Osteocyte (in vitro differentiated cells): Measurements from ENCODE around the gene PPIL6. TPM values are rescaled to one million over a fixed set of nuclear protein-coding genes. Genes with fewer than 3 reads are reported as not detected.

Experiments
- DNase-seq: peaks from one replicate; pipeline ENCODE4 v3.0.0; 2021; ENCODE audit warnings: mixed read lengths; ENCODE audit not compliant: unreplicated experiment; ENCODE audit errors: extremely low spot score
- H3K27ac Mint-ChIP-seq: one replicate; pipeline ENCODE4 v1.8.0; 2021; ENCODE audit warnings: mild to moderate bottlenecking, mixed read lengths; ENCODE audit not compliant: unreplicated experiment
- H3K27me3 Mint-ChIP-seq: one replicate; pipeline ENCODE4 v1.8.0; 2021; ENCODE audit warnings: mixed read lengths; ENCODE audit not compliant: unreplicated experiment
- H3K36me3 Mint-ChIP-seq: one replicate; pipeline ENCODE4 v1.8.0; 2021; ENCODE audit warnings: mixed read lengths; ENCODE audit not compliant: unreplicated experiment
- H3K4me1 Mint-ChIP-seq: one replicate; pipeline ENCODE4 v1.8.0; 2021; ENCODE audit warnings: mixed read lengths; ENCODE audit not compliant: unreplicated experiment
- H3K4me3 Mint-ChIP-seq: one replicate; pipeline ENCODE4 v1.8.0; 2021; ENCODE audit warnings: mild to moderate bottlenecking, moderate library complexity, mixed read lengths; ENCODE audit not compliant: unreplicated experiment
- H3K9me3 Mint-ChIP-seq: one replicate; pipeline ENCODE4 v1.8.0; 2021; ENCODE audit warnings: mixed read lengths; ENCODE audit not compliant: unreplicated experiment
- total RNA-seq: library from RNA; stranded (reverse); gene quantifications from 2 replicates; pipeline ENCODE4 v1.2.1, GENCODE V29; 2021
- TF ChIP-seq, protein P1 (sequence below): fragments of 200-600 bp; sonication (generic); IDR thresholded peaks from 2 replicates; pipeline ENCODE4 v1.5.0; 2021; ENCODE audit warnings: antibody characterized with exemption, mild to moderate bottlenecking, moderate library complexity

PPIL6 gene
- total RNA-seq, 1 donor from 2014 or later, result 1.9 TPM

DNA sequence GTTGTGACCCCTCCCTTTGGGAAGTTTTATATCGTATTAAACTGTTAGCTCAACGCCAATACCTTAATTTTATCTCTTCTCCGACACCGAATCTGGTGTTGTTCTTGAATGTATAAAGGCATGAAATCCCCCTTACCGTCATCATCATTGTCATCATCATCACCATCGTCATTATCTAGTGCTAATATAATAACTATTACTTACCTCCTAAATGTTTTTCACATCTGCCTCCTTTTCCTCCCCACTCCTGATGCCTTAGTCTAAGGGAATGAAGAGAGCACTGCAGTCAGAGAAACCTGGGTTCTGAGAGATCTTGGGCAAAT lies 43.3 kb upstream of the PPIL6 start:
- Mint-ChIP-seq H3K9me3 (no peaks in the 10 kb centered on the region), H3K4me3 (peak overlapping the region; percentile 62), H3K36me3 (peaks cover 19% of the 10 kb centered on the region), H3K27ac (peak overlapping the region; percentile 5), H3K27me3 (peaks cover 17% of the 10 kb centered on the region), H3K4me1 (peaks cover 28% of the 10 kb centered on the region)
- TF ChIP-seq, protein P1, sequence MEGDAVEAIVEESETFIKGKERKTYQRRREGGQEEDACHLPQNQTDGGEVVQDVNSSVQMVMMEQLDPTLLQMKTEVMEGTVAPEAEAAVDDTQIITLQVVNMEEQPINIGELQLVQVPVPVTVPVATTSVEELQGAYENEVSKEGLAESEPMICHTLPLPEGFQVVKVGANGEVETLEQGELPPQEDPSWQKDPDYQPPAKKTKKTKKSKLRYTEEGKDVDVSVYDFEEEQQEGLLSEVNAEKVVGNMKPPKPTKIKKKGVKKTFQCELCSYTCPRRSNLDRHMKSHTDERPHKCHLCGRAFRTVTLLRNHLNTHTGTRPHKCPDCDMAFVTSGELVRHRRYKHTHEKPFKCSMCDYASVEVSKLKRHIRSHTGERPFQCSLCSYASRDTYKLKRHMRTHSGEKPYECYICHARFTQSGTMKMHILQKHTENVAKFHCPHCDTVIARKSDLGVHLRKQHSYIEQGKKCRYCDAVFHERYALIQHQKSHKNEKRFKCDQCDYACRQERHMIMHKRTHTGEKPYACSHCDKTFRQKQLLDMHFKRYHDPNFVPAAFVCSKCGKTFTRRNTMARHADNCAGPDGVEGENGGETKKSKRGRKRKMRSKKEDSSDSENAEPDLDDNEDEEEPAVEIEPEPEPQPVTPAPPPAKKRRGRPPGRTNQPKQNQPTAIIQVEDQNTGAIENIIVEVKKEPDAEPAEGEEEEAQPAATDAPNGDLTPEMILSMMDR, result no peak
- DNase-seq, result no peak

DNA sequence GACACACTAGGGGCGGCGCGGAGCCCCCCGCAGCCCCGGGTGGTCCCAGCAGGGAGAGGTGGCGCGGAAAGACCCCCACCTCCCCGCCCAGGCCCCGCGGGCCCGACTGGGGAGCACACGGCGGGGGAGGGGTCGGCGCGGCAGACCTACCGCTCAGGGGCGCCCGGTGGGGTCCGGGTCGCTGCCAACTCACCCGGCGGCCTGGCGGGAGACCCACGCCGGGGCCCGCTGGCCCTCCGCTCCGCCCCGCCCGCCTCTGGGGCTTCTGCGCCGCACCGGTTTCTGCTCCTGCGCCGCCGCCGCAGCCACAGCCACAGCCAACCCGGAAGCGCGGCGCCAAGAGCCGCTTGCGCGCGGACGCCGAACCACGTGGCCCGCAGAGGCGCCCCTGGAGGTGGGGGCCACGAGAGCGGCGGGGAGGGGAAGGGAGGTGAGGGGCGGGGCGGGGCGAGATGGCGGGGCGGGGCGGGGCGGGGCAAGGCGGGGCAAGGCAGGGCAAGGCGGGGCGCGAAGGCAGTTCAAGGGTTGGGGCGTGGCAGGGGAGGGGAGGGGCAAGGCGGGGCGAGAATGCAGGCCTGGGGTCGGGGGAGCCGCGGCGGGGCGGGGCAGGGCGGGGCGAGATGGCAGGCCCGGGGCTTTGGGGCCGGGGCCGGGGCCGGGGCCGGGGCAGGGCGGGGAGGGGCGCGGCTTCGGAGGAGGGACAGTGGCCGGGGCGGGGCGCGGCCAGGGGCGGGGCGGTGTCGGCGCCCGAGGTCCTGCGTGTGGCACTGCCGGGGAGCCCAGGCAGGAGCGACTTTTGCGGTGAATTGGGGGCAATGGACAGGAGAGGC lies 42.7 kb upstream of the PPIL6 start, which contains the start of gene ZBTB24:
Gene ZBTB24 (minus strand): TSS at position 315 of the 830 bp plus-strand sequence. CDS start 1,193 bp downstream, outside the sequence.
- Mint-ChIP-seq H3K27ac (peak within 1 kb of the TSS; percentile 39), H3K4me1 (peaks cover 34% of the 10 kb centered on the region), H3K9me3 (no peaks in the 10 kb centered on the region), H3K27me3 (peaks cover 14% of the 10 kb centered on the region), H3K4me3 (peak within 1 kb of the TSS; percentile 86), H3K36me3 (peaks cover 21% of the 10 kb centered on the region)
- TF ChIP-seq, protein P1, result no peak
- peak; percentile 95 for DNase-seq

DNA sequence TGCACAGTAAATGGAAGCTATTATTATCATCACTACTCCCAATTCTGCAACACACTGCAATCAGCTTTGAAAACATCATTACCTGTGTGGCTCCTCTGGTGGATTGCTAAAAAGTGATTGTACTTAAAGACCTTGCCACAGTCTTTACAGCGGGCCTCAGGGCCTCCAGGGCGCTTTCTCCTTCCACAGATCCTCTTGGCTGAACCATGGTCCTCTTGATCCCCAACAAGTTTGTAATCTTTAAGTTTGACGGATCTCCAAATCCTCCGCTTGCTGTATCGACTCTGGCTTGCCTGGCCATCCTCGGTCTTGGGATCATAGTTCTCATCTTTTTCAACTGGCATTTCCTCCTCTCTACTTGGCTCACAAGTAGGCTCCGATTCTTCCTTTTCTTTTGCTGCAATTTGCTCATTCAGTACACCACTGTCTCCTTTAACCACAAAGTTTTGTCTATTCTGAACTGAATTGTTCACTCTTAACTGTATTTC lies 40.6 kb upstream of the PPIL6 start:
- peaks cover 25% of the 10 kb centered on the region for H3K36me3 Mint-ChIP-seq
- peaks cover 39% of the 10 kb centered on the region for H3K4me1 Mint-ChIP-seq
- no peak overlapping the region for H3K4me3 Mint-ChIP-seq
- no peak for DNase-seq
- no peaks in the 10 kb centered on the region for H3K9me3 Mint-ChIP-seq
- TF ChIP-seq, protein P1, result no peak
- no peaks in the 10 kb centered on the region for H3K27me3 Mint-ChIP-seq
- no peak overlapping the region for H3K27ac Mint-ChIP-seq

- H3K36me3 Mint-ChIP-seq, result peaks cover 37% of the 10 kb centered on the region
- H3K4me3 Mint-ChIP-seq, result peak overlapping the region; percentile 23
- DNase-seq, result no peak
- no peaks in the 10 kb centered on the region for H3K27me3 Mint-ChIP-seq
- H3K9me3 Mint-ChIP-seq, result no peaks in the 10 kb centered on the region
- peaks cover 39% of the 10 kb centered on the region for H3K4me1 Mint-ChIP-seq
- peak overlapping the region; percentile 58 for H3K27ac Mint-ChIP-seq
- TF ChIP-seq, protein P1, result no peak
Observed at GRCh38 chr6:109478841-109479624, 38.6 kb upstream of the PPIL6 start.
